HG02623 (cell line): Measurements from ENCODE around the gene FAM177B.
A peak's percentile ranks its signal among the peaks of the same experiment; 100 is the strongest.
"Not testable (repeated sequence)": the region's sequence is repeated elsewhere in the genome, so short reads cannot be mapped to it uniquely, and the experiment has no call there.

ENCODE experiments used
- ATAC-seq: cut with Tn5 transposase; IDR thresholded peaks from one replicate; pipeline ENCODE4 v1.9.1; 2021; ENCODE audit warnings: moderate library complexity; ENCODE audit not compliant: unreplicated experiment

The FAM177B gene

GRCh38 chr1:222739465-222739864 is 2.5 kb downstream of the FAM177B start:
- no peak for ATAC-seq

GRCh38 chr1:222739929-222740328 is 2.9 kb downstream of the FAM177B start:
- no peak for ATAC-seq

GRCh38 chr1:222741630-222742457 is 4.8 kb downstream of the FAM177B start:
- not testable (repeated sequence) for ATAC-seq

GRCh38 chr1:222749927-222750326 is 12.9 kb downstream of the FAM177B start:
- ATAC-seq: no peak

- ATAC-seq: peak; percentile 85
Observed at GRCh38 chr1:222750651-222751050, 13.6 kb downstream of the FAM177B start.

- ATAC-seq: no peak
Observed at GRCh38 chr1:222751255-222751654, 14.3 kb downstream of the FAM177B start.

GRCh38 chr1:222754366-222755139 is 17.6 kb downstream of the FAM177B start:
- no peak for ATAC-seq

- no peak for ATAC-seq
Observed at GRCh38 chr1:222757646-222758268, 20.8 kb downstream of the FAM177B start.

- ATAC-seq: no peak
Observed at GRCh38 chr1:222759451-222760035, 22.5 kb downstream of the FAM177B start.

- no peak for ATAC-seq
Observed at GRCh38 chr1:222761083-222761482, 24.1 kb downstream of the FAM177B start.

- ATAC-seq: not testable (repeated sequence)
Observed at GRCh38 chr1:222762178-222762577, 25.2 kb downstream of the FAM177B start.

GRCh38 chr1:222767152-222767571 is 30.2 kb downstream of the FAM177B start:
- no peak for ATAC-seq

- ATAC-seq: no peak
Observed at GRCh38 chr1:222768592-222768991, 31.6 kb downstream of the FAM177B start.

- ATAC-seq: no peak
Observed at GRCh38 chr1:222769181-222769580, 32.2 kb downstream of the FAM177B start.

GRCh38 chr1:222769971-222770620 is 33.1 kb downstream of the FAM177B start:
- no peak for ATAC-seq

GRCh38 chr1:222772996-222773379 is 36.0 kb downstream of the FAM177B start:
- ATAC-seq: peak; percentile 79

GRCh38 chr1:222777463-222777862 is 40.5 kb downstream of the FAM177B start:
- ATAC-seq: no peak

GRCh38 chr1:222777977-222778376 is 41.0 kb downstream of the FAM177B start:
- no peak for ATAC-seq

- ATAC-seq: no peak
Observed at GRCh38 chr1:222781251-222781650, 44.2 kb downstream of the FAM177B start.

GRCh38 chr1:222783051-222783450 is 46.0 kb downstream of the FAM177B start:
- no peak for ATAC-seq

- ATAC-seq: no peak
Observed at GRCh38 chr1:222784371-222784770, 47.4 kb downstream of the FAM177B start.
